ENCODE measurements around the gene ZNF618.

ZNF618 gene

DNA sequence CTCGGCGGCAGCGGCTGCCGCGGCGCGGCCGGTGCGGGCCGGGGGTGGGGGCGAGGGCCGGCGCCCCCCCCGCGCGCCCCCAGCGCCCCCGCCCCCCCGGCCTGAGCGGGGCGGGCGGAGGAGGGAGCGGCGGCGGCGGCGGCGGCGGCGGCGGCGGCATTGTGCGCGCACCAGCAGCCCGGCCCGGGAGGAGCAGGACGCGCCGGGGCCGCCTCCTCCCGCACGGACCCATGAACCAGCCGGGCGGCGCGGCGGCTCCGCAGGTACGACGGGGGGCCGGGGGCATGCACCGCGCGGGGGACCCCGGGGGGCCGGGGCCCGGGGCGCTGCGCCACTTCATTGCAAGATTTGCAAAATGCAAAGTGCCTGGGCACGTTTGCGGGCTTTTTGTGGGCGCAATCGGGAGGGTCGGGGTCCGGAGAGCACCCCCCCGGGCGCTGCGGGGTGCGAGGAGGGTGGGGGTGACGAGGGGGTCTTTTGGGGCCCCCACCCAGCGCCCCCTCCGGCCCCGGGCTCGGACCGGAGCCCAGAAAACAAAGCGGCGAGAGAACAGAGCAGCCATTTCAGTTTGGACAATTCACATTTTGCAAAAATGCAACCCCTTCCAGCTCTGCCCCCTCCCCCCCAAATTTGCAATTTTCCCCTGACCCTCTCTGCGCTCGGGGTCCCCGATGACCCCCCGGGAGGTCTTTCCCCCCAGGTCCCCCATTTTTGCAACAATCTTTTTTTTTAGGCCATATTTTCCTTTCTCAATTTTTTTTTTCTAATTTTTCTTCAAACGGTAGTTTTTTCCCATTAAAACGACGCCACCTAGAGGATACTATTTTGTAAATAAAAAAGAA lies at the start of gene ZNF618:
TSS of gene ZNF618 (plus strand) at position 159 of the 842 bp plus-strand sequence. CDS start at position 231, 72 bp downstream.
- DNase-seq: peak; percentile 40

GRCh38 chr9:113828221-113828620 lies 47.9 kb upstream of the ZNF618 start:
- peak; percentile 32 for DNase-seq

- DNase-seq: no peak
Measured at GRCh38 chr9:113837334-113837733, 38.8 kb upstream of the ZNF618 start.

DNA sequence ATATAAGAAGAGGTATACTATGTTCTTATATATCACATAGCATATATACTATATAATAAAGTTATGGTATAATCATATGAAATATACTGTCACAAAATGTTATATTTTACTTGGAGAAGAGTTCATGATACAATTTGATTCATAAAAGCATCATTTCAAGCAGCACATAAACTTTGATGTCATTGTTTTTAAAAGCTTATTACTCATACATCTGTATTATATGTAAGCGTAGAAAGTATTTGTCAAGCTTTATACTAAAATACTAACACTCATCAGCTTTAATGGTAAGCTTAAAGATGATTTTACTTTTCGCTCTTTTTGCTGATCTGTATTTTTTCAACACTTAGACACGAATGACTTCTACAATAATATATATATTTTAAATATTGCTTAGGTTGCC lies 34.0 kb upstream of the ZNF618 start:
- DNase-seq: no peak

- DNase-seq: no peak
Measured at GRCh38 chr9:113844466-113844865, 31.6 kb upstream of the ZNF618 start.

GRCh38 chr9:113851359-113851758 lies 24.8 kb upstream of the ZNF618 start:
- no peak for DNase-seq

- no peak for DNase-seq
Measured at GRCh38 chr9:113851873-113852272, 24.2 kb upstream of the ZNF618 start.

DNA sequence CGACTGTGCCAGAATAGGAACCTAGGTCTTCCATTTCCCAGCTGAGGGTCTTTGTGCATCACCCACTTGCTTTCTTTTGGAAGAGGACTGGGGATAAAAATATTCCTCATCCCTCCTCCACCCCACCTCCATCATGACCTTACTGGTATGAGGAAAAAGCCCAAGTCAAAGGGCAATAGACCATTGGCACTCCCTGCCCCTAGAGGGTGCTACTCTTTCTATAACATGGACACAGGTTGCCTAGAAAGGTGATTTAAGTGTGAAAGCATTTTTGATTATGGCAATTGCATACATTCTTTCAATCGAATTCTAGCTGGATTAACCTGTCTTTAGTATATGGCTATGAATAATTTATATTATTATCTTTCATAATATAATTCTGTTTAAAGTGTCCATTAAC lies 22.8 kb upstream of the ZNF618 start:
- no peak for DNase-seq

GRCh38 chr9:113854310-113854709 lies 21.8 kb upstream of the ZNF618 start:
- no peak for DNase-seq

DNA sequence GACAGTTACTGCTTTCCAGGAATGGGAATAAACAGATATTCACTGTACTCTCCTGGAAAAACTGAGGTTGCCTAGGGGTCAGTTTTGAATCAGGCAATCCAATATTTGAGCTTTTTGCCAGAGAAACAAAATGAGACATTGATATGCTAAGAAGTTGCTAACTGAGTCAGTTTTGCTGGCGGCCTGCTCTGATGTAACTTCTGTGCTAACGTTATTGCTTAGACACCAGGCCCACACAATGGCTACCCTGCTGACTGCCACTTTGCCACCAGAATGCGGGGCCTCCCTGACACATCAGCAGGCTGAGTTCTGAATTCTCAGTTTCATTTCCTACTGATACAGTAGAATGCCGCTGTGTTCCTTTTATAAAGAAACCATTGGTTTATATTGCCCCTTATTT lies 18.2 kb upstream of the ZNF618 start:
- DNase-seq: no peak

- no peak for DNase-seq
Measured at GRCh38 chr9:113858282-113858681, 17.8 kb upstream of the ZNF618 start.

DNA sequence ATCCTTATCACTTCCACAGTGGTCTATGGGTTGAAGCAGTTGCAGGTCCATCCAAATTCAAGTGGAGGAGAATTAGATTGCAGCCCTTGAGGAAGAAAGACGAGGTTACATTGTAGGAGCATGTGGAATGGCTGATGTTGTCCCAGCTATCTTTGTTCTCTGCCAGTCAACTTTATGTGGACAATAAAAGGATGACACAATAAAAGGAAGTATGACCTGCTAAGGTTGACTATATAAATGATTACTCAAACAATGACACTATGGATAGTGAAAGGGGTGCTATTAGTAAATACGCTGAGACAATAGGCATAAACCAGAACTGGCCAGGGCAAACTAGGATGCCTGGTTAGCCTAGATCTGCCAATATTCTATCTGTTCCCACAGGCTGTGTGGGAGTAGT lies 12.8 kb upstream of the ZNF618 start:
- DNase-seq: no peak

GRCh38 chr9:113868501-113868900 lies 7.6 kb upstream of the ZNF618 start:
- no peak for DNase-seq

DNA sequence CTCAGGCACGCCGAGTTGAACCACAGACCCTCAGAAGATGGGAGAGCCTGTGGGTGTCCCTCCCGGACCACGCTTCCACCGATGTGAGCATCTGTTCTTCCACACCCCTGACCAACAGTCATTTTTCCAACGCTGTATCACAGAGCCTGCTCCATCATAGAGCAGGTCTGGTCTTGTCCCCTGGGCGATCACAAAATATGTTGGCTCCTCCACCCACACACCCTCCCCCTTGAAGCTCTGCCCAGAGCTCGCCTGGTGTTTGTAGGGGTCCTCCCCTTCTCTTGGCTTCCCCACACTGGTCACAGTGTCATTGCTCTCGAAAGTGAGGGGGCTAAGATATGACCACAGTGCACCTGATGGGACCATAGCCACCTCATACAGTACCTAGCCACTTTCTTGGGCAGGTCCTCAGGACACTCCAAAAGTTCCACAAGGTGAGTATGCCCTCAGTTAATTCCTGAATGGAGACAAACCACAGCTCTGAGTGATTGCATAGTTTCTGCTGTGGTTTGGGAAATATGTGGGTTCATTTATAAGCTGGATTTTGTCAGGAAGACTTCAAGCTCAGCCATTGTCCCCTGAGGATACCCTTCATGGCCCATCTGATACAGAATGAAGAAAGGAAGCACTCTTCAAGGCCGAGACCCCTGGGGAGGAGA lies 3.5 kb upstream of the ZNF618 start:
- DNase-seq: no peak

DNA sequence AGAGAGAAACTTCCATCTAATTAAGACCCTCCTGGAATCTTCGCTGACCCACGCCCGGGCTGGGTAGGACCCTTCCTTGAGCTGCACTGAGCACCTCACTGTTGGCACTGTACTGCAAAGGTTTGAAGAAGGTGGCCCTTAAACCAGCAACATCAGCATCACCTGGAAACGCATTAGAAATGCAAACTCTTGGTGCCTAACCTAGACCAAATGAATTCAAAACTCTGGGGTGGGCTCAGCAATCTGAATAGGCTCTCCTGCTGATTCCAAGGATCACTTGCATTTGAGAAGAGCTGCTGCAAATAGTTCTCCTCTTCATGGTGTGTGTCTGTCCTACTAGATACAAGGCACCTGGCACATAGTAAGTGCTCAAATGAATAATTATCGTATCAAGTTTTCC lies 2.7 kb upstream of the ZNF618 start:
- no peak for DNase-seq

DNA sequence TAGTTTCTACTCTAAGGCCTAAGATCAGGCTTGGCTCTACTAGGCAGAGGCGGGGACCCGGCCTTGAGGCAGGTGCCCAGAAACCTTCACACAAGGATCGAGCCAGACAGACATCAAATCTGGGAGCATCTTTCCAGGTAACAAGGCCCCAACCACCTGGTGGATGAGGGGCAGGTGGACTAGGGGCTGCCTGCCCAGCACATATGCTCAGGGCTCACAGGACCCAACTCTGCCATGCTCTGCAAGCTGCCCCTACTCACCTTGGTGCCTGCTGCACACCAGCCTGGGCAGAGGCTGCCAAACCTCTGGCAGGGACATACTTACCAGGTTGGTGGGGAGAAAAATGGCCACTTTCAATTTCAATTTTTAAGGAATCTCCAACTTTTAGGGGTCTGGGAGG lies 2.2 kb upstream of the ZNF618 start:
- no peak for DNase-seq

- DNase-seq: peak; percentile 34
Measured at GRCh38 chr9:113875459-113876150, 504 bp upstream of the ZNF618 start.

DNA sequence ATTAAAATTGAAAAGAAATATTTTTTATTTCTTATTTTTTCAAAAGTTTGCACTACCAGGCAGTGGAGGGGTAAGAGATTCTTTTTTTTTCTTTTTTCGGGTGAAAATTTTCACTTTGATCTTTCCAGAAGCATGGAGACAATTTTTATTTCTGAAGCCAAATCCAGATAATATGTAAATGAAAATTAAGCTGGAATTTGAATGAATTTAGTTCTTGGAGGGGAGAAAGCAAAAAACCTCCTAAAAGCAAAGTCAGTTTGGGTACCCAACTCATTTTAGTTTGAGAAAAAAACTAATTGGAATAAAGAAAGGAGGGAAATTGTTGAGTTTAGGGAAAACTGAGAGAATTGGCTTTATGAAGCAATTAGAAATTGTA lies 872 bp downstream of the ZNF618 start:
- no peak for DNase-seq

GRCh38 chr9:113879318-113879717 lies 3.2 kb downstream of the ZNF618 start:
- peak; percentile 11 for DNase-seq

DNA sequence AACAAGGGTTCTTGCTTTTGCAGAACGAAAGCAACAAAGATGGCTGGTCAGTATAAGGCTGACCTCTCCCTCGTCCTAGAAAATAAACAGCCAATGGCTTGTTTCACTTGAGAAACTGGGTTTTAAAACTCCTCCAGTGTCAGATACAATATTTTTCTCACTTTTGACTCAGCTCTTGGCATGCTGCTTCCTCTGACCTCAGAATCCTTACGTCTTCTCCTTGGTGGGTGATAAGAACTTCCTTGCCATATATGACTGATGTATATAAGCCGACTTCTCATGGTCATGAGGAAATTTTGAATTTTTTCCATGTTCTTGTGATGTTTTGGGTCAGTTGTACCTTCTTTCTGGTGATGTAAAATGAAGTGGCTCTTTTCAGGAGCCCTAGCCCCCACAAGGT lies 3.8 kb downstream of the ZNF618 start:
- no peak for DNase-seq

GRCh38 chr9:113882181-113882580 lies 6.1 kb downstream of the ZNF618 start:
- no peak for DNase-seq

GRCh38 chr9:113882636-113883164 lies 6.6 kb downstream of the ZNF618 start:
- no peak for DNase-seq

DNA sequence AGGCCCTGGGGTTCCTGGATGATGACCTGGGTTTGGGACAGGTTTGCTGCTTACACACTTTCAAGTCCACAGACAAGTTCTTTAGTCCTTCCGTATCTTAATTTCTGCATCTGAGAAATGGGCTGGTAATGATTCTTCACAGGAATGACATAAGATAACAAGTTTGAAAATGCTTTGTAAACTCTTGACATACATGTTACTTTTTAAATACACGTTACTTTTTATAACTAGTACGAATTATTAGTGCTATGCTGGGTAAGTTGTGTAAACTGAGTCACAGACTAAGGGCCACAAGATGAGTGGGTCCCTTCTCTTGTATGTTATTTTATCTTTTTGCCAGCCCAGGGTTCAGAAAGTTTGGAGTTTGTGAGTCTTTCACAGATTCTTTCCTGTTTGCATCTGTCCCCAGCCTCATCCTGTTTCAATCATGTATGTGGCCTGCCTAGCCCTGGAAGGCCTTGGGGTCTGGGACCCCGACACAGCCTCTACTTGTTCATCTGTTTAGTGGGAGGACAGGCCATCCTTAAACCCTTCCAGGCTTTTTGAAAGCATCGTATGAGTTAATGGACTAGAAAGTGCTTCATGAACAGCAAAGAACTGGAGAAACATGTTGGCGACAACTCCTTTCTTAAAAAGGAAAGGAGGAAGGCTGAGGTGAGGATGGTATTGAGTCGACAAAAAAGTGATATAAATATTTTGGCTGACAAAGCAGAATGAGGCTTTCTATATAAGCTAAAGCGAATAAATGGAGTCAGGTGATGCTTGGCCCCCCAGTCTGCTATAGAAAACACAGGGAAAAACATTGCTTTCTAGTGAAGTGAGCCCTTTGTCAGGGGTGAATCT lies 9.3 kb downstream of the ZNF618 start:
- DNase-seq: no peak
